Activated T-cell treated with anti-CD3 and anti-CD28 coated beads, Interleukin-2, amount 50 U/mL, for 72 hours (primary cell): Measurements from ENCODE around the gene RBAK. TPM values are rescaled to one million over a fixed set of nuclear protein-coding genes. Genes with fewer than 3 reads are reported as not detected.
A peak's percentile ranks its signal among the peaks of the same experiment; 100 is the strongest.
"Not testable (repeated sequence)": the region's sequence is repeated elsewhere in the genome, so short reads cannot be mapped to it uniquely, and the experiment has no call there.

Source experiments
- ATAC-seq, 2 donors: fragments of 150-1000 bp; cut with Tn5 transposase; replicated peaks in 1 of 2; 2 replicates each; pipeline ENCODE4 v1.10.0; 2021; ENCODE audit warnings: moderate library complexity in 2 of 2, mild to moderate bottlenecking in 1 of 2
- DNase-seq, 2 donors: peaks; one replicate each; pipeline ENCODE4 v3.0.0; 2021 to 2022; ENCODE audit warnings: mixed read lengths in 1 of 2
- H3K27ac Mint-ChIP-seq: one replicate; pipeline ENCODE4 v1.8.0; 2022; ENCODE audit warnings: mild to moderate bottlenecking, moderate library complexity, mixed read lengths
- H3K27me3 Mint-ChIP-seq: one replicate; pipeline ENCODE4 v1.8.0; 2022; ENCODE audit warnings: low read depth, mixed read lengths
- H3K36me3 Mint-ChIP-seq, 2 donors: one replicate each; pipeline ENCODE4 v1.8.0; 2022; ENCODE audit warnings: mixed read lengths in 2 of 2, mild to moderate bottlenecking in 1 of 2; ENCODE audit not compliant: insufficient read depth in 2 of 2
- H3K4me1 Mint-ChIP-seq: one replicate; pipeline ENCODE4 v1.8.0; 2022; ENCODE audit warnings: low read depth, mixed read lengths
- H3K4me3 Mint-ChIP-seq, 2 donors: one replicate each; pipeline ENCODE4 v1.8.0; 2022; ENCODE audit warnings: mild to moderate bottlenecking in 2 of 2, mixed read lengths in 2 of 2, moderate library complexity in 2 of 2
- H3K9me3 Mint-ChIP-seq, 2 donors: one replicate each; pipeline ENCODE4 v1.8.0; 2022; ENCODE audit warnings: mixed read lengths in 2 of 2
- total RNA-seq, 2 donors: library from RNA; stranded (reverse); gene quantifications; one replicate each; pipeline ENCODE4 v1.2.3, GENCODE V29; 2022

RBAK gene
- total RNA-seq, 2 donors from 2014 or later = 12.9 to 14.8 TPM

DNA sequence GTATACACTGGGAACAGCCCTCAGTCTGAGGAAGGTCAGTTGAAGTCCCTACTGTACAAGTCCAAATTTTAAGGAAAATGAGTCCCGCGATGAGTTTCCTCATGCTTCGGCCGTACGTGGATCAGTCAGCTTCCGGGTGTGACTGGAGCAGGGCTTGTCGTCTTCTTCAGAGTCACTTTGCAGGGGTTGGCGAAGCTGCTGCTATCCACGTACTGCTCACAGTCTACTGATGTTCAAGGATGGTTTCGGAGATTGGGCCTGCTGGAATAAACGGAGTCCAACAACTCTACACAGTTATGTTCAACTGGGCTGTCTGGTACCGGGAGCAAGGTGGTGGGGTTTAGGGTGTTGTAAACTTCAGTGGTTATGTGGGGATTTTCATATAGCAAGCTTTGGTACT lies 22.0 kb upstream of the RBAK start:
- DNase-seq, H3K9me3 Mint-ChIP-seq, H3K27ac Mint-ChIP-seq, ATAC-seq, H3K27me3 Mint-ChIP-seq, H3K4me1 Mint-ChIP-seq, H3K4me3 Mint-ChIP-seq: not testable (repeated sequence)
- peaks cover 9 to 14% of the 10 kb centered on the region in 2 donors for H3K36me3 Mint-ChIP-seq

DNA sequence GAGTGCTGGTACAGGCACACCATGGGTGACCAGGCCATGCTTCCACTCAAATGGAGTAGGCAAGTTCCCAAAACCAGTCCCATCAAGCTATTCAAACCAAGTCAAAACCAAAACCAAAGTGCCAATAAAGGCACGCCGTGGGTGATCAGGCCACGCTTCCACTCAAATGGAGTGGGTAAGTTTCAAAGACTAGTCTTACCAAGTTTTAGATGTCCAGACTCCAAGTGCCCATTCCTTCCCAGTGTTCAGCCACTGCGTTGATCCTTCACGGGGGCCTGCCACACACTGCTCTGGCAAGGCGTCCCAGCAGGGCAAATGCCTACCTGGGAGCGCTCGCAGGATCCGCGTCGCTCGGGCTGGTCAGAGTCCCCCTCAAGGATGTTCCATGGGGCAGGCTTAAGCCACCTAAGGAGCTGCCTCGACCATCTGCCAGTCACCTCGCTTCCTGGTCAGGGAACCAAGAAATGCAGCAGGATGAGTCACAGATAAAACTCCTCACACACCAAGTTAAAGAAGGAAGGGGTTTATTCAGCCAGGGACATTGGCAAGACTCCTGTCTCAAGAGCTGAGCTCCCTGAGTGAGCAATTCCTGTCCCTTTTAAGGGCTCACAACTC lies 17.8 kb upstream of the RBAK start:
- ATAC-seq, DNase-seq, H3K27me3 Mint-ChIP-seq, H3K4me3 Mint-ChIP-seq, H3K4me1 Mint-ChIP-seq, H3K9me3 Mint-ChIP-seq, H3K27ac Mint-ChIP-seq, H3K36me3 Mint-ChIP-seq: not testable (repeated sequence)

DNA sequence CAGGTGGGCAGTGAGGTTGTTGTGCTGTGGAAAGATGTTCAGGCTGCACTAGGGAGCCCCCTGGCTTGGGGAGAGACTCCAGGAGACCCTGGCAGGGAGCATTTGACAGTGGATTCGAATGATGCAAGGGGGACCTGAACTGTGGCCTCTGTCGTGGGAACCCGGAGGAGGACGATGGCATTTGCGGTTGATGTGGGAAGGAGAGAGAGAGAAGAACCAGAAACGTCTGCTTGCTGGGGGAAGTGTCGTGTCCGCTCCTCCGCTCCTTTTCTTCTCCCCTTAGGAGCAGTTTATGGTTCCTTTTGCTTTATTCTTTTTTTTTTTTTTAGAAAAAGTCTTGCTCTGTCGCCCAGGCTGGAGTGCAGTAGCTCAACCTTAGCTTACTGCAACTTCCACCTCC lies 12.5 kb upstream of the RBAK start:
- not testable (repeated sequence) for H3K27ac Mint-ChIP-seq, DNase-seq, H3K4me3 Mint-ChIP-seq

DNA sequence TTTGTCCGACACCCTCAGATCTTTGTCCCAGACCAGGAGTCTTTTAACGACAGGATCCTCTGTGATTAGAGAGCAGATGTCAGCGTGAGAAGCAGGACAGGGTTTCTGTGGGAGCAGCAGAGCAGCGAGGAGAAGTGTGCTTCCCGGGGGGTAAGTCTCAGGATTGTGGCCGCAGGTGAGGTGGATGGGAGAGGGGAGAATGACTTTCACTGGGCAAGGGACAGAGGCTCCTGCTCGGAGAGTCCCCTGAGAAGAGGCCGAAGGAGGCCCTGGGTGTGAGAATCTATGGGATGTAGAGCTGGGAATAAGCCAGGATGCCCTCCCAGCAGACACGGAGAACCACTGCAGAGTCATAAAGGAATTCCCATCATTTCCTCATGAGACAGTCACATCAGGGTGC lies 10.4 kb upstream of the RBAK start:
- DNase-seq (no peak), ATAC-seq (no peak)
- H3K36me3 Mint-ChIP-seq = no peaks in the 10 kb centered on the region
- no peak overlapping the region for H3K27ac Mint-ChIP-seq
- H3K9me3 Mint-ChIP-seq = no peaks in the 10 kb centered on the region
- H3K4me3 Mint-ChIP-seq = no peak overlapping the region
- no peaks in the 10 kb centered on the region for H3K27me3 Mint-ChIP-seq
- no peaks in the 10 kb centered on the region for H3K4me1 Mint-ChIP-seq

More for the DNA sequence above, 12.5 kb upstream of the RBAK start:
- H3K4me1 Mint-ChIP-seq, ATAC-seq, H3K9me3 Mint-ChIP-seq, H3K36me3 Mint-ChIP-seq, H3K27me3 Mint-ChIP-seq: not testable (repeated sequence)

DNA sequence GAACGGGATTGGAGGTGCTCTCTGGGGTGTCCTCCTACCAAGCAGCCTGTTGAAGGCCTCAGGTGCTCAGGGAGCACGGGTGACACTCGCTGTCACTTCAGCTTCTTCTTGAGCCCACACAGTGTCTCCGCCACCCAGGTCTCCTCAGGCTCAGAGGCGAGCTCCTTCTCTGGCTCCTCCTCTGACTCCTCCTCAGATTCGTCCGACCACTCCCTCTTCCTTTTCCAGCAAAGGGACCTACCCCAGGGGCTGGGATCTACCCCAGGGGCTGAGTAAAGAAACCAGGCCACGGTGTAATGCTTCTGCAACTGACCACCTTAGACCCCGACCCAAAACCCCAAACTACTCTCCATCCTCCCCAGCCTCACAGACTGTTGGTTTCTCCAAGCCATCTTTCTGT lies 9.2 kb upstream of the RBAK start:
- no peaks in the 10 kb centered on the region for H3K27me3 Mint-ChIP-seq
- H3K4me1 Mint-ChIP-seq = peaks cover 10% of the 10 kb centered on the region
- DNase-seq (no peak), ATAC-seq (no peak)
- H3K27ac Mint-ChIP-seq = no peak overlapping the region
- no peaks in the 10 kb centered on the region for H3K36me3 Mint-ChIP-seq
- H3K9me3 Mint-ChIP-seq = no peaks in the 10 kb centered on the region
- no peak overlapping the region for H3K4me3 Mint-ChIP-seq

DNA sequence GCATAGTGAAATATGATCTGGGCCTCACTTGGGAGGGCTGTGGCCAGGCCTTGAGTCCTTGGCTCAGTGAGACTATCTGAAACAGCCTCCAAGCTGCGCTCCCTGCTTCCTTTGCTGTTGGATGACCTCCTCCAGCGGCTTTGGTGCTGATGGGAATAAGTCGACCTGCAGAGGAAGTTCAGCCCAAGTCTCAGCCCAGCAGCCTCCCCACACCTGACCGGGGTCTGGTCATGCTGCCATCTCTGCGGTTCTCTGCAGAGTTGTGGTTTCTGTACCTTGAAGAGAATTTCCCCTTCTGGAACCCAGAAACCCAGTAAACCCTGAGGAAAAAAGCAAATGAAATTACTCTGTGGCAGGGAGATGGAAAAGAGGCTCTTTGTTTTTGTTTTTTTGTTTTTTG lies 4.6 kb upstream of the RBAK start:
- no peak overlapping the region for H3K27ac Mint-ChIP-seq
- H3K4me1 Mint-ChIP-seq = peaks cover 23% of the 10 kb centered on the region
- H3K36me3 Mint-ChIP-seq = peaks cover 4 to 8% of the 10 kb centered on the region in 2 donors
- peak in 1 of 2 donors; percentile 6 for DNase-seq
- no peak for ATAC-seq
- no peaks in the 10 kb centered on the region for H3K27me3 Mint-ChIP-seq
- peaks cover 2 to 4% of the 10 kb centered on the region in 2 donors for H3K9me3 Mint-ChIP-seq
- no peak overlapping the region for H3K4me3 Mint-ChIP-seq

DNA sequence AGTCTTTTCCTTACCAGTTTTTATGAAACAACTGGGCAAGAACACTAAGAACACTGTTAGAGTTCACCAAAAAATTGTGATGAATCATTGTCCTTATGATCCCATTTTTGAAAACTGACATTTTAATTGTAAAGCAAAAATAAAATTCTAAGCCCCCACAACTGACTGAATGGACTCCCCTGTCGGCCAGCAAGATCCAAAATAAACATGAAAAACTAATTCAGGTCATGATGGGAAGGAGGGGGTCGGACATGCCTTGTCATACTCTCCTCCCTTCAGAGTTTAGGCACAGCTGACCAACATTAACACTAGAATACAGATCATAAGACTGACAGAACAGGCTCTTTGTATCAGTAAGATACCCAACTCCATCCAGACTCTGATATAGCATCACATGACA lies 2.0 kb upstream of the RBAK start:
- ATAC-seq = no peak

DNA sequence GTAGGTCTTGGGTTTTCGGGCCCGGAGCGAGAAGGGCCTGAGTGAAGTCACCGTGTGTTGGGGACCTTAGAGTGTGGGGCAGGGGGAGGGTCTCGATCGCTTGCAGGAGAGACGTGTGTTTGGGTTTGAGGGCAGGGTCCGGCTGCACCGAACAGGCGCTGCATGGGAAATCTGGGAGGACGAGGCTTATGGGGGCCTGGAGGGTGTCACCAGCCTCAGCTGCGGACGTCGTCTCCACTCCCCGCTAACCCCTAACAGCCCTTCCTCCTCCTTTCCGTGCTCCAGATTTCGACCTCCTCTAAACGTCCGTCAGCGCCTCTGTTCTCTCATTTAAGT lies 705 bp downstream of the RBAK start:
- not testable (repeated sequence) for H3K9me3 Mint-ChIP-seq, H3K27me3 Mint-ChIP-seq, ATAC-seq
- DNase-seq = peak in 1 of 2 donors; percentile 7
- peaks cover 20 to 35% of the 10 kb centered on the region in 2 donors for H3K36me3 Mint-ChIP-seq
- H3K27ac Mint-ChIP-seq = peak overlapping the region; percentile 43
- H3K4me3 Mint-ChIP-seq = peak overlapping the region; percentile 91 to 95
- H3K4me1 Mint-ChIP-seq = peaks cover 38% of the 10 kb centered on the region

More for the DNA sequence above, 2.0 kb upstream of the RBAK start:
- H3K4me1 Mint-ChIP-seq = peaks cover 34% of the 10 kb centered on the region
- no peaks in the 10 kb centered on the region for H3K27me3 Mint-ChIP-seq
- peaks cover 2 to 4% of the 10 kb centered on the region in 2 donors for H3K9me3 Mint-ChIP-seq
- no peak overlapping the region for H3K4me3 Mint-ChIP-seq
- H3K27ac Mint-ChIP-seq = no peak overlapping the region
- no peak for DNase-seq
- peaks cover 7 to 11% of the 10 kb centered on the region in 2 donors for H3K36me3 Mint-ChIP-seq

DNA sequence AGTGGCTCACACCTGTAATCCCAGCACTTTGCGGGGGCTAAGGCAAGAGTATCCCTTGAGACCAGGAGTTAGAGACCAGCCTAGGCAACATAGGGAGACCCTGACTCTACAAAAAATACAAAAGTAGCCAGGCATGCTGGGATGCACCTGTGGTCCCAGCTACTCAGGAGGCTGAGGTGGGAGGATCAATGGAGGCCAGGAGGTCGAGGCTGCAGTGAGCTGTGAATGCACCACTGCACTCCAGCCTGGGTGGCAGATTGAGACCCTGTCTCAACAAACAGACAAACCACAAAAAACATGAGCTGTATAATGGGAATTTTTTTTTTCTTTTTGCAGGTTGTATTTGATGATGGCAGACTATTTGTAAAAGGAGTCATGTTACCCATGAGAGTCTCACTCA lies 1.5 kb downstream of the RBAK start:
- peaks cover 7 to 11% of the 10 kb centered on the region in 2 donors for H3K9me3 Mint-ChIP-seq
- not testable (repeated sequence) for H3K27ac Mint-ChIP-seq, ATAC-seq, H3K27me3 Mint-ChIP-seq, DNase-seq
- peaks cover 24 to 43% of the 10 kb centered on the region in 2 donors for H3K36me3 Mint-ChIP-seq
- peak overlapping the region; percentile 91 to 95 for H3K4me3 Mint-ChIP-seq
- H3K4me1 Mint-ChIP-seq = peaks cover 39% of the 10 kb centered on the region

DNA sequence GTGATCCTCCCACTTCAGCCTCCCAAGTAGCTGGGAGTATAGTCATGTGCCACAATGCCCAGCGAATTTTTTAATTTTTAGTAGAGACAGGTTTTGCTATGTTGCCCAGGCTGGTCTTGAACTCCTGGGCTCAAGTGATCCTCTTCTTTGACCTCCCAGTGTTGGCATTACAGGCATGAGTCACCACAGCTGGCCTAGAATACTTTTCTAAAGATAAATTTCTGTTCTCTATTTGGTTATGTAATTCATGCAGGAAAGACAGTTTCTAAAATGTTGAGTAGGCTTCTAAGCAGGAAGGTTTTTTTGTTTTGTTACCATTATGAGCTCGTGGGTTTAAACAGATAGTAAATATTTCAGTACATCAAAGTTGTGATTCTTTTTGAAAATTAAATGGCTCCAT lies 5.0 kb downstream of the RBAK start:
- DNase-seq (no peak), ATAC-seq (no peak)
- Mint-ChIP-seq H3K4me3 (no peak overlapping the region), H3K27me3 (no peaks in the 10 kb centered on the region), H3K9me3 (peaks cover 18 to 20% of the 10 kb centered on the region in 2 donors), H3K4me1 (peaks cover 30% of the 10 kb centered on the region), H3K27ac (no peak overlapping the region), H3K36me3 (peaks cover 39 to 66% of the 10 kb centered on the region in 2 donors)

DNA sequence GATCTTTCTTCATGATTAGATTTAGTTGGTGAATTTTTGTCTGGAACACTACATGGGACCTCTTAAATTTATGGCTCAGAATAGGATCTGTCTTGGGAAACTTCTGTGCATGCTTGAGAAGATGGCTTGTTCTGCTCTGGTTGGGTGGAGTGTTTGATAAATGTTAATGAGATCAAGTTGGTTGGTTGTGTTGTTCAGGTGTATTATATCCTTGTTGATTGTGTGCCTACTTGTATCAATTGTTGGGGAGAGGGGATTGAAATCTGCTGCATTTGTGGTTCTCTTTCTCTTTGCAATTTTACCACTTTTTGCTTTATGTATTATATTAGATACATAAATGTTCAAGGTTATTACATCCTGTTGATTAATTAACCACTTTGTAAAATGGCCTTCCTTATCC lies 6.1 kb downstream of the RBAK start:
- not testable (repeated sequence) for H3K27ac Mint-ChIP-seq, H3K4me3 Mint-ChIP-seq, H3K27me3 Mint-ChIP-seq, DNase-seq, ATAC-seq
- H3K9me3 Mint-ChIP-seq = peaks cover 20 to 22% of the 10 kb centered on the region in 2 donors
- H3K4me1 Mint-ChIP-seq = peaks cover 26% of the 10 kb centered on the region
- peaks cover 44 to 73% of the 10 kb centered on the region in 2 donors for H3K36me3 Mint-ChIP-seq

DNA sequence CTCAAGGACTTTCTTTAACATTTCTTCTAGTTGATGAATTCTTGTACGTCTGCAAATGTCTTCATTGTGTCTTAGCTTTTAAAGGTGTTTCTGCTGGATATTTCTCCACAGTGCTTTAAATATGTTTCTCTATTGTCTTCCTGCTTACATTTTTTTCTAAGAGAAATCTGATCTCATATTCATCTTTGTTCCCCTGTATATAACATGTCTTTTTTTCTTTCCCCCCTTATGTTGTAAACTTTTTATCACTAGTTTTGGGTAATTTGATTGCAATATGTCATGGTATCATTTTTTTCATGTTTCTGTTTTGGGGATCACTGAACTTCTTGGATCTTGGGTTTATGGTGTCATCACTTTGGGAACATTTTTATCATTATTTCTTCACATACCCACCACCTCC lies 7.5 kb downstream of the RBAK start:
- Mint-ChIP-seq H3K4me1 (peaks cover 19% of the 10 kb centered on the region), H3K36me3 (peaks cover 52 to 85% of the 10 kb centered on the region in 2 donors), H3K4me3 (no peak overlapping the region), H3K27me3 (no peaks in the 10 kb centered on the region), H3K27ac (no peak overlapping the region), H3K9me3 (peaks cover 23 to 25% of the 10 kb centered on the region in 2 donors)
- ATAC-seq (no peak), DNase-seq (no peak)

DNA sequence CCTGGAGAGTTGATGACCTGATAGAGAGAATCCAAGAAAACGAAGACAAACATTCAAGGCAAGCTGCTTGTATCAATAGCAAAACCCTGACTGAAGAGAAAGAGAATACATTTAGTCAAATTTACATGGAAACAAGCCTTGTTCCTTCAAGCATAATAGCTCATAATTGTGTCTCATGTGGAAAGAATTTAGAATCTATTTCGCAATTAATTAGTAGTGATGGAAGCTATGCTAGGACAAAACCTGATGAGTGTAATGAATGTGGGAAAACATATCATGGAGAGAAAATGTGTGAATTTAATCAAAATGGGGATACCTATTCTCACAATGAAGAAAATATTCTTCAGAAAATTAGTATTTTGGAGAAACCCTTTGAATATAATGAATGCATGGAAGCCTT lies 18.0 kb downstream of the RBAK start:
- Mint-ChIP-seq H3K27ac (peak overlapping the region; percentile 46), H3K27me3 (no peaks in the 10 kb centered on the region), H3K4me1 (no peaks in the 10 kb centered on the region), H3K4me3 (no peak overlapping the region), H3K9me3 (peaks cover 23 to 36% of the 10 kb centered on the region in 2 donors), H3K36me3 (peaks cover 61 to 88% of the 10 kb centered on the region in 2 donors)
- DNase-seq (no peak), ATAC-seq (no peak)
